Keratinocyte (primary cell): ENCODE measurements around the gene SH3GLB2. TPM values are rescaled to one million over a fixed set of nuclear protein-coding genes. Genes with fewer than 3 reads are reported as not detected.

Source experiments
- DNase-seq: peaks from one replicate; pipeline ENCODE4 v3.0.0-alpha.2; 2011; ENCODE audit warnings: low read depth, missing footprints, low spot score
- FAIRE-seq: peaks from 2 replicates; lab custom pipeline; 2011; peaks lifted over from hg19 to GRCh38; lab: Jason Lieb, UNC
- H2AFZ ChIP-seq: 2 replicates; pipeline ENCODE4 v1.6.0; 2012; ENCODE audit warnings: low read length, control low read depth, inconsistent platforms; ENCODE audit not compliant: control insufficient read depth
- H3K27ac ChIP-seq: 2 replicates; pipeline ENCODE4 v1.5.1; 2011; ENCODE audit warnings: low read length; ENCODE audit not compliant: control insufficient read depth, insufficient read depth
- H3K27me3 ChIP-seq: 3 replicates; pipeline ENCODE4 v1.6.0; 2011; ENCODE audit warnings: low read length; ENCODE audit not compliant: control insufficient read depth, insufficient read depth; ENCODE audit errors: extremely low read depth
- H3K36me3 ChIP-seq, 2 experiments: 2 replicates in 1 of 2; 3 replicates in 1 of 2; pipeline ENCODE4 v1.5.1; 2011; ENCODE audit warnings: low read length in 2 of 2, mild to moderate bottlenecking in 1 of 2; ENCODE audit not compliant: control insufficient read depth in 2 of 2, insufficient read depth in 2 of 2; ENCODE audit errors: extremely low read depth in 1 of 2
- H3K4me1 ChIP-seq: 3 replicates; pipeline ENCODE4 v1.5.1; 2011; ENCODE audit warnings: low read length; ENCODE audit not compliant: control insufficient read depth, insufficient read depth; ENCODE audit errors: extremely low read depth
- H3K4me2 ChIP-seq: 3 replicates; pipeline ENCODE4 v1.6.0; 2011; ENCODE audit warnings: low read depth, low read length; ENCODE audit not compliant: control insufficient read depth, insufficient read depth; ENCODE audit errors: extremely low read depth
- H3K4me3 ChIP-seq, 3 experiments: fragments of 200-600 bp in 1 of 3; sonication (generic) in 1 of 3; 2 replicates in 2 of 3; 3 replicates in 1 of 3; pipeline ENCODE4 v1.5.1; 2011 to 2016; ENCODE audit warnings: low read length in 3 of 3, mild to moderate bottlenecking in 3 of 3, control low read depth in 2 of 3, inconsistent platforms in 1 of 3, low read depth in 1 of 3, mixed read lengths in 1 of 3, mixed run types in 1 of 3, moderate library complexity in 1 of 3; ENCODE audit not compliant: control insufficient read depth in 2 of 3, insufficient read depth in 2 of 3; ENCODE audit errors: extremely low read depth in 1 of 3
- H3K79me2 ChIP-seq: 2 replicates; pipeline ENCODE4 v1.6.0; 2012; ENCODE audit warnings: low read length; ENCODE audit not compliant: control insufficient read depth, insufficient read depth
- H3K9ac ChIP-seq: 3 replicates; pipeline ENCODE4 v1.6.0; 2011; ENCODE audit warnings: low read length; ENCODE audit not compliant: control insufficient read depth, insufficient read depth; ENCODE audit errors: extremely low read depth
- H3K9me1 ChIP-seq: 3 replicates; pipeline ENCODE4 v1.6.0; 2011; ENCODE audit warnings: low read length; ENCODE audit not compliant: control insufficient read depth, insufficient read depth; ENCODE audit errors: extremely low read depth
- H3K9me3 ChIP-seq: 2 replicates; pipeline ENCODE4 v1.5.1; 2012; ENCODE audit warnings: low read depth, low read length; ENCODE audit not compliant: control insufficient read depth
- H4K20me1 ChIP-seq: 3 replicates; pipeline ENCODE4 v1.6.0; 2011; ENCODE audit warnings: low read length; ENCODE audit not compliant: control insufficient read depth, insufficient read depth; ENCODE audit errors: extremely low read depth
- EZH2 ChIP-seq: IDR thresholded peaks from one replicate; pipeline ENCODE4 v1.6.1; 2012; ENCODE audit warnings: inconsistent platforms, mild to moderate bottlenecking, low read length, moderate library complexity
- dilution Hi-C: fragments of 300-500 bp; cut with MboI; formaldehyde crosslinking; loops from one replicate; pipeline ENCODE4 v1.7.0; 2020; ENCODE audit warnings: low sequenced_read_pairs; ENCODE audit not compliant: extremely low pct_ligation_motif_present
- polyA plus RNA-seq, 5 experiments: library from polyadenylated mRNA; depleted of rRNA in 3 of 5; stranded (reverse) in 3 of 5; stranded (forward) in 1 of 5; unstranded in 1 of 5; fragments of >200 nt; gene quantifications; 1 replicate in 1 of 5; 2 replicates in 3 of 5; 3 replicates in 1 of 5; pipeline versions ENCODE4 v1.2.1 to v1.2.3, GENCODE V29; 2011 to 2012; ENCODE audit warnings: missing spikeins in 2 of 5, low read depth in 1 of 5, low replicate concordance in 1 of 5
- TF ChIP-seq, protein P1 (sequence below), 3 experiments: IDR thresholded peaks in 1 of 3; conservative IDR thresholded peaks in 1 of 3; optimal IDR thresholded peaks in 1 of 3; 2 replicates in 2 of 3; 3 replicates in 1 of 3; pipeline versions ENCODE3 to v1.5.1; 2011; ENCODE audit warnings: low read length in 3 of 3, mild to moderate bottlenecking in 3 of 3, moderate library complexity in 2 of 3, control low read depth in 1 of 3, inconsistent platforms in 1 of 3; ENCODE audit not compliant: insufficient read depth in 2 of 3; ENCODE audit errors: extremely low read depth in 1 of 3

SH3GLB2 gene
- polyA plus RNA-seq, 1 donor (not counting 4 experiments of a cell fraction or from before 2014, with no cell fraction given), result 37.1 TPM

DNA sequence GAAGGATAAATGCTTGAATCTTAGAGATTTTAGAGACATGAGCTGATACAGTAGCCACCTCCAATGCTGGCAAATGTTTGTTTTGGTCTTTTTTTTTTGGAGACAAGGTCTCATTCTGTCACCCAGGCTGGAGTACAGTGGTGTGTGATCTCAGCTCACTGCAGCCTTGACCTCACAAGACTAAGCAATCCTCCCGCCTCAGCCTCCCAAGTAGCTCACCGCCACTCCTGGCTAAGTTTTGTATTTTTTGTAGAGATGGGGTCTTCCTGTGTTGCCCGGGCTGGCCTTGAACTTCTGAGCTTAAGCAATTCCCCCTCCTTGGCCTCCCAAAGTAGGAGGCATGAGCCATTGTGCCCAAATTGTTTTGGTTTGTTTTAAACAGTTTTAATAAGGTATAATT, 46.0 kb upstream of the SH3GLB2 start:
- dilution Hi-C loops, result no loop called here
- Histone ChIP-seq H3K27me3 (no peaks in the 10 kb centered on the region), H3K4me1 (no peaks in the 10 kb centered on the region), H3K9me3 (no peaks in the 10 kb centered on the region), H3K4me2 (no peak overlapping the region), H3K27ac (no peak overlapping the region), H4K20me1 (no peaks in the 10 kb centered on the region), H3K36me3 (peaks cover 0 to 7% of the 10 kb centered on the region in 2 experiments), H3K9me1 (no peaks in the 10 kb centered on the region), H3K4me3 (no peak overlapping the region), H3K79me2 (no peaks in the 10 kb centered on the region), H3K9ac (no peak overlapping the region), H2AFZ (no peak overlapping the region)
- FAIRE-seq, result no peak
- no peak for DNase-seq
- no peak for TF ChIP-seq EZH2
- TF ChIP-seq, protein P1, sequence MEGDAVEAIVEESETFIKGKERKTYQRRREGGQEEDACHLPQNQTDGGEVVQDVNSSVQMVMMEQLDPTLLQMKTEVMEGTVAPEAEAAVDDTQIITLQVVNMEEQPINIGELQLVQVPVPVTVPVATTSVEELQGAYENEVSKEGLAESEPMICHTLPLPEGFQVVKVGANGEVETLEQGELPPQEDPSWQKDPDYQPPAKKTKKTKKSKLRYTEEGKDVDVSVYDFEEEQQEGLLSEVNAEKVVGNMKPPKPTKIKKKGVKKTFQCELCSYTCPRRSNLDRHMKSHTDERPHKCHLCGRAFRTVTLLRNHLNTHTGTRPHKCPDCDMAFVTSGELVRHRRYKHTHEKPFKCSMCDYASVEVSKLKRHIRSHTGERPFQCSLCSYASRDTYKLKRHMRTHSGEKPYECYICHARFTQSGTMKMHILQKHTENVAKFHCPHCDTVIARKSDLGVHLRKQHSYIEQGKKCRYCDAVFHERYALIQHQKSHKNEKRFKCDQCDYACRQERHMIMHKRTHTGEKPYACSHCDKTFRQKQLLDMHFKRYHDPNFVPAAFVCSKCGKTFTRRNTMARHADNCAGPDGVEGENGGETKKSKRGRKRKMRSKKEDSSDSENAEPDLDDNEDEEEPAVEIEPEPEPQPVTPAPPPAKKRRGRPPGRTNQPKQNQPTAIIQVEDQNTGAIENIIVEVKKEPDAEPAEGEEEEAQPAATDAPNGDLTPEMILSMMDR (optimal IDR thresholded peaks at IDR 0.05 in 1 of 3, IDR thresholded peaks at IDR 0.05 in 1 of 3, conservative IDR thresholded peaks at IDR 0.05 in 1 of 3; ENCODE audit: extremely low read depth in 1 of 3, insufficient read depth in 2 of 3, low read length in 3 of 3), result no peak

DNA sequence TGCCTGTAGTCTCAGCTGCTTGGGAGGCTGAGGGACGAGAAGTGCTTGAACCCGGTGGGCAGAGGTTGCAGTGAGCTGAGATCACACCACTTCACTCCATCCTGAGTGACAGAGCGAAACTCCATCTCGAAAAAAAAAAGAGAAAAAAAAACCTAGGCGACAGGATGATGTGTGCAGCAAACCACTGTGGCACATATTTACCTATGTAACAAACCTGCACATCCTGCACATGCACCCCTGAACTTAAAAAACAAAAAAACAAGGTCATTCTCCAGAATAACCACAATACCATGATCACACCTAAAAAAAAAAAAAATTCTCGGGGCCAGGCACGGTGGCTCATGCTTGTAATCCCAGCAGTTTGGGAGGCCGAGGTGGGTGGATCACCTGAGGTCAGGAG, 45.3 kb upstream of the SH3GLB2 start:
- dilution Hi-C loops, result no loop called here
- no peaks in the 10 kb centered on the region for H3K27me3 ChIP-seq
- TF ChIP-seq, protein P1 (optimal IDR thresholded peaks at IDR 0.05 in 1 of 3, IDR thresholded peaks at IDR 0.05 in 1 of 3, conservative IDR thresholded peaks at IDR 0.05 in 1 of 3; ENCODE audit: extremely low read depth in 1 of 3, insufficient read depth in 2 of 3, low read length in 3 of 3), result no peak
- TF ChIP-seq EZH2, result no peak

More for the DNA sequence above, 45.3 kb upstream of the SH3GLB2 start:
- no peaks in the 10 kb centered on the region for H3K4me1 ChIP-seq
- H3K4me3 ChIP-seq, result no peak overlapping the region
- H4K20me1 ChIP-seq, result no peaks in the 10 kb centered on the region
- no peak overlapping the region for H2AFZ ChIP-seq
- peaks cover 2 to 9% of the 10 kb centered on the region in 2 experiments for H3K36me3 ChIP-seq
- H3K9ac ChIP-seq, result no peak overlapping the region
- H3K9me3 ChIP-seq, result no peaks in the 10 kb centered on the region
- FAIRE-seq, result no peak
- H3K9me1 ChIP-seq, result no peaks in the 10 kb centered on the region
- DNase-seq, result no peak
- no peaks in the 10 kb centered on the region for H3K79me2 ChIP-seq
- no peak overlapping the region for H3K4me2 ChIP-seq
- no peak overlapping the region for H3K27ac ChIP-seq
